Thyroid gland (tissue), 4 donors: ENCODE results near the gene DENND5B. TPM values are rescaled to one million over a fixed set of nuclear protein-coding genes. Genes with fewer than 3 reads are reported as not detected.
"Not testable (repeated sequence)": the region's sequence is repeated elsewhere in the genome, so short reads cannot be mapped to it uniquely, and the experiment has no call there.

Experiments
- DNase-seq, 2 donors: peaks; one replicate each; pipeline ENCODE4 v3.0.0-alpha.2; 2019
- H3K27ac ChIP-seq, 3 donors: fragments of 200-600 bp; sonication (generic); 1 replicate in 2 of 3; 2 replicates in 1 of 3; pipeline ENCODE4 v1.5.1; 2016 to 2019; ENCODE audit warnings: mild to moderate bottlenecking in 1 of 3, moderate library complexity in 1 of 3
- H3K27me3 ChIP-seq: fragments of 200-600 bp; sonication (generic); one replicate; pipeline ENCODE4 v1.5.1; 2019
- H3K36me3 ChIP-seq, 2 donors: fragments of 200-600 bp; sonication (generic); one replicate each; pipeline ENCODE4 v1.5.1; 2016 to 2019
- H3K4me1 ChIP-seq, 2 donors: fragments of 200-600 bp; sonication (generic); one replicate each; pipeline ENCODE4 v1.5.1; 2017 to 2019
- H3K4me3 ChIP-seq, 3 donors: fragments of 200-600 bp; sonication (generic); replicated peaks in 1 of 3; 1 replicate in 2 of 3; 2 replicates in 1 of 3; pipeline ENCODE4 v1.5.1; 2016; ENCODE audit warnings: mild to moderate bottlenecking in 1 of 3
- H3K9me3 ChIP-seq: fragments of 200-600 bp; sonication (generic); one replicate; pipeline ENCODE4 v1.5.1; 2017
- CTCF ChIP-seq, 6 experiments: fragments of 200-600 bp in 3 of 6; fragments of 450-650 bp in 3 of 6; sonication (generic) in 3 of 6; IDR thresholded peaks; one replicate each; pipeline ENCODE4 v1.5.1; 2016 to 2019; ENCODE audit warnings: antibody characterized with exemption in 6 of 6, mild to moderate bottlenecking in 2 of 6, inconsistent platforms in 1 of 6, moderate library complexity in 1 of 6
- POLR2A ChIP-seq, 2 donors: fragments of 450-650 bp; IDR thresholded peaks; one replicate each; pipeline ENCODE4 v1.6.1; 2017; ENCODE audit warnings: antibody characterized with exemption in 2 of 2, mild to moderate bottlenecking in 2 of 2, moderate library complexity in 1 of 2
- WGBS, 2 donors: methylation state at CpG; one replicate each; pipeline ENCODE4 v1.1.5; 2017; 5-methylcytosine and 5-hydroxymethylcytosine counted together
- intact Hi-C: fragments of 100-400 bp; cut with DNase I; formaldehyde crosslinking; loops from one replicate; pipeline ENCODE4 v1.15.1; 2023
- total RNA-seq, 4 donors: library from RNA; depleted of rRNA; stranded (reverse); fragments of >200 nt; gene quantifications; one replicate each; pipeline ENCODE4 v1.2.3, GENCODE V29; 2016

DENND5B gene
- total RNA-seq, 4 donors from 2014 or later = 13.3 to 17.7 (median 16.2) TPM

GRCh38 chr12:31558521-31558920 is 32.4 kb downstream of the DENND5B start:
- intact Hi-C loops = no loop called here
- no peaks in the 10 kb centered on the region for H3K36me3 ChIP-seq
- no peaks in the 10 kb centered on the region for H3K9me3 ChIP-seq
- H3K4me1 ChIP-seq = no peaks in the 10 kb centered on the region
- DNase-seq = no peak
- H3K27me3 ChIP-seq = no peaks in the 10 kb centered on the region
- H3K4me3 ChIP-seq = no peak overlapping the region
- TF ChIP-seq POLR2A (IDR thresholded peaks at IDR 0.05) (no peak), CTCF (IDR thresholded peaks at IDR 0.05) (no peak)
- H3K27ac ChIP-seq = no peak overlapping the region

GRCh38 chr12:31557707-31558106 is 33.2 kb downstream of the DENND5B start:
- Histone ChIP-seq H3K36me3 (no peaks in the 10 kb centered on the region), H3K27me3 (no peaks in the 10 kb centered on the region), H3K9me3 (no peaks in the 10 kb centered on the region), H3K4me1 (no peaks in the 10 kb centered on the region), H3K27ac (no peak overlapping the region), H3K4me3 (no peak overlapping the region)
- no peak for DNase-seq
- intact Hi-C loops = no loop called here
- TF ChIP-seq CTCF (IDR thresholded peaks at IDR 0.05) = no peak
- TF ChIP-seq POLR2A (IDR thresholded peaks at IDR 0.05) = no peak
- 89 to 96% methylated on average over 5 of the region's 5 CpGs for WGBS, 2 donors

GRCh38 chr12:31555466-31555865 is 35.5 kb downstream of the DENND5B start:
- WGBS, 2 donors = 90 to 98% methylated on average over 9 of the region's 9 CpGs
- H3K36me3 ChIP-seq, H3K27me3 ChIP-seq, H3K9me3 ChIP-seq, H3K4me3 ChIP-seq, H3K27ac ChIP-seq, DNase-seq, H3K4me1 ChIP-seq, intact Hi-C loops: not testable (repeated sequence)

GRCh38 chr12:31550590-31550989 is 40.3 kb downstream of the DENND5B start:
- DNase-seq, H3K9me3 ChIP-seq, H3K36me3 ChIP-seq, H3K4me3 ChIP-seq, H3K27me3 ChIP-seq, intact Hi-C loops, H3K27ac ChIP-seq, H3K4me1 ChIP-seq: not testable (repeated sequence)
- 90 to 95% methylated on average over 3 of the region's 3 CpGs for WGBS, 2 donors

- TF ChIP-seq CTCF (IDR thresholded peaks at IDR 0.05) (no peak), POLR2A (IDR thresholded peaks at IDR 0.05) (no peak)
- H3K9me3 ChIP-seq = no peaks in the 10 kb centered on the region
- H3K4me1 ChIP-seq = peaks cover 4% of the 10 kb centered on the region in 2 donors
- H3K27me3 ChIP-seq = no peaks in the 10 kb centered on the region
- no peak overlapping the region for H3K4me3 ChIP-seq
- intact Hi-C loops = no loop called here
- H3K36me3 ChIP-seq = no peaks in the 10 kb centered on the region
- no peak overlapping the region for H3K27ac ChIP-seq
- no peak for DNase-seq
Observed at GRCh38 chr12:31536672-31537071, 54.3 kb downstream of the DENND5B start.

- intact Hi-C loops = no loop called here
Observed at GRCh38 chr12:31533470-31533869, 57.5 kb downstream of the DENND5B start.

More at GRCh38 chr12:31533470-31533869, 57.5 kb downstream of the DENND5B start:
- no peak for TF ChIP-seq CTCF (IDR thresholded peaks at IDR 0.05)
- no peak for TF ChIP-seq POLR2A (IDR thresholded peaks at IDR 0.05)
- Histone ChIP-seq H3K27me3 (no peaks in the 10 kb centered on the region), H3K9me3 (no peaks in the 10 kb centered on the region), H3K36me3 (no peaks in the 10 kb centered on the region), H3K4me3 (no peak overlapping the region), H3K4me1 (peaks cover 4% of the 10 kb centered on the region in 2 donors), H3K27ac (no peak overlapping the region)
- no peak for DNase-seq
